Measurements from ENCODE around the gene KCP. TPM values are rescaled to one million over a fixed set of nuclear protein-coding genes. Genes with fewer than 3 reads are reported as not detected.

Gene KCP
- total RNA-seq, 2 experiments from 2014 or later, result 1.4 to 2.3 TPM

- Histone ChIP-seq H4K20me1 (ENCODE audit: insufficient read depth, low read length) (no peaks in the 10 kb centered on the region), H3K4me2 (ENCODE audit: low read length) (peak overlapping the region; percentile 36), H3K9me2 (ENCODE audit: insufficient read depth, low read length) (no peaks in the 10 kb centered on the region), H3K4me3 (ENCODE audit: low read depth, low read length, poor library complexity, severe bottlenecking) (no peak overlapping the region), H3K9me3 (ENCODE audit: low read length) (no peaks in the 10 kb centered on the region), H3K4me1 (ENCODE audit: insufficient read depth, low read length, poor library complexity, severe bottlenecking) (peaks cover 40% of the 10 kb centered on the region), H3K79me2 (ENCODE audit: insufficient read depth, low read depth, low read length) (no peaks in the 10 kb centered on the region), H3K27ac (ENCODE audit: low read depth, low read length, poor library complexity, severe bottlenecking) (no peak overlapping the region), H3K36me3 (ENCODE audit: insufficient read depth, low read length) (no peaks in the 10 kb centered on the region), H2AFZ (ENCODE audit: low read length) (peak overlapping the region; percentile 27)
- ChIA-PET CTCF (ENCODE audit: unreplicated experiment) (interaction anchor here (0.6 kb wide), 1 partner anchor 225 kb away, joined by 6 read pairs; no protein-coding TSS in a partner anchor), POLR2A (interaction anchor here (0.6 to 1.2 kb wide), 4 partner anchors 10 to 47 kb away, joined by 3 to 6 read pairs (median 5); no protein-coding TSS in a partner anchor)
- DNase-seq (ENCODE audit: low spot score), result peak; percentile 34
- BruUV-seq (replicated peaks), result no TSS peak
- TF ChIP-seq EZH2phosphoT487 (IDR thresholded peaks at IDR 0.05; ENCODE audit: borderline replicate concordance, low read depth, low read length), result no peak
- TF ChIP-seq CTCF (conservative IDR thresholded peaks at IDR 0.05; ENCODE audit: low read length), result no peak
- intact Hi-C loops (cut with micrococcal nuclease; ENCODE audit: unreplicated experiment), result no loop called here
Observed at GRCh38 chr7:128934361-128935341, 24.1 kb upstream of the KCP start.

- BruUV-seq (replicated peaks), result no TSS peak
- Histone ChIP-seq H3K9me3 (ENCODE audit: low read length) (no peaks in the 10 kb centered on the region), H3K9me2 (ENCODE audit: insufficient read depth, low read length) (no peaks in the 10 kb centered on the region), H2AFZ (ENCODE audit: low read length) (peak overlapping the region; percentile 57; the same call in 1 of the 2 replicates), H3K79me2 (ENCODE audit: insufficient read depth, low read depth, low read length) (no peaks in the 10 kb centered on the region), H3K4me1 (ENCODE audit: insufficient read depth, low read length, poor library complexity, severe bottlenecking) (peaks cover 28% of the 10 kb centered on the region), H3K36me3 (ENCODE audit: insufficient read depth, low read length) (no peaks in the 10 kb centered on the region), H4K20me1 (ENCODE audit: insufficient read depth, low read length) (no peaks in the 10 kb centered on the region), H3K4me2 (ENCODE audit: low read length) (peak overlapping the region; percentile 7; the same call in 1 of the 2 replicates), H3K27ac (ENCODE audit: low read depth, low read length, poor library complexity, severe bottlenecking) (no peak overlapping the region), H3K4me3 (ENCODE audit: low read depth, low read length, poor library complexity, severe bottlenecking) (no peak overlapping the region)
- intact Hi-C loops (cut with micrococcal nuclease; ENCODE audit: unreplicated experiment), result no loop called here
- peak; percentile 35 for DNase-seq (ENCODE audit: low spot score)
- ChIA-PET POLR2A (interaction anchor here (0.9 to 1.2 kb wide), 2 partner anchors 11 to 13 kb away, joined by 3 to 6 read pairs; no protein-coding TSS in a partner anchor), CTCF (ENCODE audit: unreplicated experiment) (no interaction called here)
- no peak for TF ChIP-seq EZH2phosphoT487 (IDR thresholded peaks at IDR 0.05; ENCODE audit: borderline replicate concordance, low read depth, low read length)
- no peak for TF ChIP-seq CTCF (conservative IDR thresholded peaks at IDR 0.05; ENCODE audit: low read length)
Observed at GRCh38 chr7:128933180-128933891, 22.8 kb upstream of the KCP start.
